ENCODE measurements around the gene CLEC18C.
"Not testable (repeated sequence)": the region's sequence is repeated elsewhere in the genome, so short reads cannot be mapped to it uniquely, and the experiment has no call there.

The CLEC18C gene

DNA sequence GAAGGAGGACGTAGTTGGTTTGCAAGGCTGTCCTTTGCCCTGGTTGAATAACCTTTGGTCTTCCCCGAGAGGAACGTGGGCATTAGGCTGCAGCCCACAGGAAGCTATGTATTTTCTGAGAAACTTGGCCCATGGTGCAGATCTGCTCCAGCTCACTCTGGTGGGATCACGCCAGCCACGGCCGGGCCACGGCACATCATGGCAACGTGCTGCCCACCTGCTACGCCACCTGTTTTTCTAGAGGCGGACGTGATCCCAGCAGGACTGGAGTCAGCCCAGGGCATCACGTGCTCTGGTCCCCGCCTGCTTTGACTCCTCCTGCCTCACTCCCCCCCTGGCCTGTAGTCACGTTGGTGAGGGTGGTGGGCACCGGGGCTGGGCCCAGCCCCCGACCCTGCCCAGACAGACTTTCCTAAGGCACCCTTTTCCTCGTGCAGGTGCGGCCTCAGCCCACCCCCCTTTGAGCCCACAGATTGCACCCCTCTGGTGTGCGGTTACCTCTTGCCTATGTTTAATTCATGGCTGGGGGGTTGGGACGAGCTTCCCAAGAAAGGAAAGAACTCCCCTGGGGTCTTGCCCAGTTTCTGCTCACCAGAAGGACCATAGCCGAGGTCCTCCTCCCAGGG is at the start of gene CLEC18C:
Gene CLEC18C, plus strand, starts transcription at position 576 of the 626 bp plus-strand sequence. CDS start 492 bp downstream, outside the sequence.
- peak; percentile 52 for DNase-seq (ENCODE audit: low spot score)

- DNase-seq (ENCODE audit: low spot score): not testable (repeated sequence)
Observed at GRCh38 chr16:70123822-70124221, 49.8 kb upstream of the CLEC18C start.

- DNase-seq (ENCODE audit: low spot score): not testable (repeated sequence)
Observed at GRCh38 chr16:70126226-70126625, 47.4 kb upstream of the CLEC18C start.

DNA sequence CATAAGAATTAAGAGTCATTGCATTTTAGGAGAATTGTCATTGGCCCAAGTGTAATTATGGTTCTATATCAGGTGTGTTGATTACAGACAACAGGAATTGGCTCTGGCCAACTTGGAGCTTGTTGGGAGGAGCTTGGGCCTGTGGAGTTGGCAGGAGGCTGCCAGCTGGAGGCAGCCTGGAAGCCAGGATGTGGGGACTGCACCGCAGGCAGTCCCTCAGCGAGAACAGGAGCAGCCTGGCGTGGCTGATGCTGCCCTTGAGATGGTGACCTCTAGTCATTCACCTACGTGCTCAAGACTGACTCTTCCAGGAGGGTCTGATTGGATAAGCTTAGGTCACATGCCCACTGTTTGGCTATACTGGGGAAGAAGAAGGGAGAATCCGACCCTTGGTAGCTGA is 45.9 kb upstream of the CLEC18C start:
- DNase-seq (ENCODE audit: low spot score): not testable (repeated sequence)

GRCh38 chr16:70128844-70129243 is 44.7 kb upstream of the CLEC18C start:
- DNase-seq (ENCODE audit: low spot score): not testable (repeated sequence)

DNA sequence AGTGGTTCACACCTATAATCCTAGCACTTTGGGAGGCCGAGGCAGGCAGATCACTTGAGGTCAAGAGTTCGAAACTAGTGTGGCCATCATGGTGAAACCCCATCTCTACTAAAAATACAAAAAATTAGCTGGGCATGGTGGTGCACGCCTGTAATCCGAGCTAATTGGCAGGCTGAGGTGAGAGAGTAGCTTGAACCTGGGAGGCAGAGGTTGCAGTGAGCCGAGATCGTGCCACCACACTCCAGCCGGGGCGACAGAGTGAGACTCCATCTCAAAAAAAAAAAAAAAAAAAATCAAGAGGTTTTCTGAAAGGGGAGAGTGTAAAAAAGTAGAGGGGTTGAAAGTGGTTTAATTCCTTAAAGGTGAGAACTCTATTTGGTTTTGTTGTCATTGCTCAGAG is 37.8 kb upstream of the CLEC18C start:
- DNase-seq (ENCODE audit: low spot score): not testable (repeated sequence)

DNA sequence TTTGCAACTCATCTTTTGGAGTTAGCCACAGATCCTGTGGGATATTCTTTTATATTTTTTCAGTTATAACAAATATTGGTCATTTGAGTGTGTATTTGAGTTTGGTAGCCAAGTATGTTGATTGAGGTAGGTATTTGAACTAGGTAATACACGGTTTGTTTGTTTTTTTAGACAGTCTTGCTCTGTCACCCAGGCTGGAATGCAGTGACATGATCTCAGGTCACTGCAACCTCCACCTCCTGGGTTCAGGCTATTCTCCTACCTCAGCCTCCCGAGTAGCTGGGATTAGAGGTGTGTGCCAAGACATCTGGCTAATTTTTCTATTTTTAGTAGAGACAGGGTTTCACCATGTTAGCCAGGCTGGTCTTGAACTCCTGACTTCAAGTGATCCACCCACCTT is 37.0 kb upstream of the CLEC18C start:
- DNase-seq (ENCODE audit: low spot score): not testable (repeated sequence)

DNA sequence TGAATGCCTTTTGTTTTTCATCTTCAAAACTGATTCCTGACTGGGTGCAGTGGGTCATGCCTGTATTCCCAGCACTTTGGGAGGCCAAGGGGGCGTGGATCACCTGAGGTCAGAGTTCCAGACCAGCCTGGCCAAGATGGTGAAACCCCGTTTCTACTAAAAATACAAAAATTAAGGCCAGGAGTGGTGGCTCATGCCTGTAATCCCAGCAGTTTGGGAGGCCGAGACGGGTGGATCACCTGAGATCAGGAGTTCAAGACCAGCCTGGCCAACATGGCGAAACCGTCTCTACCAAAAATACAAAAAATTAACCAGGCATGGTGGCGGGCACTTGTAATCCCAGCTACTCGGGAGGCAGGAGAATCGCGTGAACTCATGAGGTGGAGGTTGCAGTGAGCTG is 30.8 kb upstream of the CLEC18C start:
- DNase-seq (ENCODE audit: low spot score): not testable (repeated sequence)

DNA sequence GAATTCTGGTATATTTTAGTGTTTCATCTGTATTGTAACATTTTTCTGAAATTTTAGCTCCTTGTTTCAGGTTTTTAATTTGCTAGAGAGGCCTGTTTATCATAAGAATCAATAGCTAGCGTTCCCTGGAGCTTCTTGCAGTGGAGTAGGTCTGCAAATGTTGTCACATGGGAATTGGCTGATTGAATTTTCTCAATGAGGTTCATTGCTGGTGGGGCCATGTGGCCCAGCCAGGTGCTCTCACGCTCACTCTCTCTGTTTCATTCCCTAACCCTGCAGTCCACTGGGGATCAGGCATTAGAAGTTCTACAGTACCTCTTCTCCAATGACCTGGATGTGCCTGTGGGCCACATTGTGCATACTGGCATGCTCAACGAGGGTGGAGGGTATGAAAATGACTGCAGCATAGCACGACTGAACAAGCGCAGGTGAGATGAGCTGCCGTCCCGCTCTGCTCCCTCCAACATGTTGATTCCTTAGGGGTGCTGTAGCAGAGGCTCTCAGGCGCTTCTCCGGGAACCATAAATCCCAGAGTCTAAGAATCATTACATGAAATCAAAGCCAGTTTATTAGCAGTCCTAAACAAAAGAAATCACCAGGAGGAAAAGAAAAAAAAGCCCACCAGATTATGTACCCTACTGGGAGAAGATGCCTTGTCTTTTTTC is 30.2 kb upstream of the CLEC18C start:
- not testable (repeated sequence) for DNase-seq (ENCODE audit: low spot score)

- not testable (repeated sequence) for DNase-seq (ENCODE audit: low spot score)
Observed at GRCh38 chr16:70147853-70148252, 25.7 kb upstream of the CLEC18C start.

DNA sequence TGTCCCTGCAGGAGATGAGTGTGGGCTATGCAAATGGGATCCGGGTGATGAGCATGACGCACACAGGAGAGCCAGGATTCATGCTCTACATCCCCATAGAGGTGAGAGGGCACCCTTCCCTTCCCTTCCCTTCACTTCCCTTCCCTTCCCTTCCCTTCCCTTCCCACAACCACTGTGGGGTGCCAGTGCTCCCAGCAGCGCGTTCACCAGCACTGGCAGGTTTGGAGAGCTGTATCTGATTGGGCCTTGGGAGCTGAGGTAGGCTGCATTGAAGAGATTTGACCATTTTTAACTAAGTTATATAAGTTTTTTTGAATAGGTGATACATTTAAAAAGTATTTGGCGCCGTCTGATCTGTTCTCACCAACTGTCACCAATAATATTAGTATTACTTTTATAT is 25.1 kb upstream of the CLEC18C start:
- not testable (repeated sequence) for DNase-seq (ENCODE audit: low spot score)

DNA sequence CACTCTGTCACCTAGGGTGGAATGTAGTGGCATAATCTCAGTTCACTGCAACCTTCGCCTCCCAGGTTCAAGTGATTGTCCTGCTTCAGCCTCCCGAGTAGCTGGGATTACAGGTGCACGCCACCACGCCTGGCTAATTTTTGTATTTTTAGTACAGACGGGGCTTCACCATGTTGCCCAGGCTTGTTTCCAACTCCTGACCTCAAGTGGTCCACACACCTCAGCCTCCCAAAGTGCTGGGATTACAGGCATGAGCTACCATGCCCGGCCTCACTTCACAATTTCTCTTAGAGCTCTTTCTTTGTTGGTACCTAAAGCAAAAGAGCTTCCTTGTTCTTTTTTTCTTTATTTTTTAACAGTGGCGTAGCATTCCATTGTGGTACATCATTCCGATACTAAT is 24.3 kb upstream of the CLEC18C start:
- DNase-seq (ENCODE audit: low spot score): not testable (repeated sequence)

GRCh38 chr16:70151391-70151790 is 22.2 kb upstream of the CLEC18C start:
- no peak for DNase-seq (ENCODE audit: low spot score)

- DNase-seq (ENCODE audit: low spot score): no peak
Observed at GRCh38 chr16:70151941-70152509, 21.6 kb upstream of the CLEC18C start.

- DNase-seq (ENCODE audit: low spot score): no peak
Observed at GRCh38 chr16:70152578-70153302, 20.8 kb upstream of the CLEC18C start.

DNA sequence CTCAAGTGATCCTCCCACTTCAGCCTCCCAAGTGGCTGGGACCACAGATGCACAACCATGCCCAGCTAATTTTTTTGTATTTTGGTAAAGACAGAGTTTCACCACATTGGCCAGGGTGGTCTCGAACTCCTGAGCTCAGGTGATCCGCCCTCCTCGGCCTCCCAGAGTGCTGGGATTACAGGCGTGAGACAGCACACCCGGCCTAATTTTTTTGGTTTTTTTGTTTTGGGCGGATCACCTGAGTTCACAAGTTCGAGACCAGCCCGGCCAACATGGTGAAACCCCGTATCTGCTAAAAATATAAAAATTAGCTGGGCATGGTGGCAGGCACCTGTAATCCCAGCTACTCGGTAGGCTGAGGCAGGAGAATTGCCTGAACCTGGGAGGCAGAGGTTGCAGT is 18.9 kb upstream of the CLEC18C start:
- DNase-seq (ENCODE audit: low spot score): not testable (repeated sequence)

GRCh38 chr16:70156207-70156978 is 17.2 kb upstream of the CLEC18C start:
- DNase-seq (ENCODE audit: low spot score): no peak

DNA sequence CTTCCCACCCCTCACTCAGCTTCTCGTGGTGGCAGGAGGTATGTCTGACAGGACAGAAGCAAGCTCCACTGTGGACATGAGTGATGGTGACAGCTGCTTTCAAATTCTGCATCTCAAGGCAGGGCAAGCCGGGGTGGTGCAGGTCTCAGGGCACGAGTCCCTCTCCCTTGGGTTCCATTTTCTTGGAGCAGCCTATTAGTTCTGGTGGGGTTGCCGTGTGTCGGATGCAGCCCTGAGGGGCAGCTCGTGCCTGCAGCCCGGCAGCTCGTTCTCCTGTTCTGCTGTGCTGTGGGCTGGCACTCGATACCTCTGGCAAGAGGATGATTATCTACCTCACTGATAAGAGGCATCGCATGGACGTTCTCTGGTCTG is 16.5 kb upstream of the CLEC18C start:
- DNase-seq (ENCODE audit: low spot score): no peak

DNA sequence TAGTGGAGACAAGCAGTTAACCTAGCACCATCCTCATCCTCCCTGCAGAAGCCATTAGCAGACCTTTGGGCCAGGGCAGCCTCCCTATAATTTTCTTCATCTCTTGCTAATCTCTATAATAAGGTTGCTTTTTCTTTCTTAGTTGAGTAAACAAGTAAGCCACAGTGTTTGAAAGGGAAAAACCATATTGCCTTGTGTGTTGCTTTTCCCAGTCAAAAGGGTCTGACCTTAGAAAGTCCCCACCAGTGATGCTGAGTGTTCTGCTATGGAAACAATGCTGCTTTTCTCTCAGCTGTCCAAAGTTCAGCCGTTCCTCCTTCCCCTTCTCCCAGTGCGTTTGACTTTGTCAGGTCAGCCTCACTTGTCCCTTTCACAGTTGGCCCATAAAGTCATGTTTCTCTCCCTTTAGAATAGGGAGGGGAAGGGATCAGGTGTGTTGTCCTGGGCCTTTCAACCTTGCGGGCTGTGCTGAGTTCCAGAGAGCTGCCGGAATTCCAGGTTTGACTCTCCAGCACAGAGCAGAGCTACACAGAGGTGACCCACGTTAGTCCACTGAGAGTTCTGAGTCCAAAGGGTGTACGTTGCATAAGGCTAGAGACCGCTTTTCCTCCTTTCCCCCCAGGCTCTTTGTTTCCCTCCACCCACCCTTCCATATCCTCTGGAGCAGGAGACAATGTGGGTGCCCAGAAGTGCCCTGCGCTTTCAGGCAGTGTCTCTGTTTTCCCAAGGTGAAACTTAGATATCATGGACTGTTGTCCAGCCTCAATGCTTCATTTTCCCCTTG is 15.9 kb upstream of the CLEC18C start:
- no peak for DNase-seq (ENCODE audit: low spot score)

- no peak for DNase-seq (ENCODE audit: low spot score)
Observed at GRCh38 chr16:70158261-70158939, 15.2 kb upstream of the CLEC18C start.

Data from cerebellar cortex (tissue), 1 donor.